ENCODE measurements around the gene ALDH1L1. TPM values are rescaled to one million over a fixed set of nuclear protein-coding genes. Genes with fewer than 3 reads are reported as not detected.

The ALDH1L1 gene
- total RNA-seq, 1 experiment from 2014 or later, result 0.36 TPM

GRCh38 chr3:126083138-126083445 lies 97.3 kb downstream of the ALDH1L1 start:
- Histone ChIP-seq H3K27ac (ENCODE audit: low read length) (peak overlapping the region; percentile 83), H3K4me3 (ENCODE audit: low read depth in 2 of 2, low read length in 2 of 2) (peak overlapping the region; percentile 59 to 61), H3K36me3 (ENCODE audit: control insufficient read depth, insufficient read depth, low read length) (no peaks in the 10 kb centered on the region), H3K27me3 (ENCODE audit: control insufficient read depth, insufficient read depth, low read length) (no peaks in the 10 kb centered on the region), H3K9me3 (ENCODE audit: control insufficient read depth, insufficient read depth, low read depth, low read length) (peaks cover 17% of the 10 kb centered on the region; the same call in 1 of the 2 replicates), H3K4me1 (ENCODE audit: control insufficient read depth, insufficient read depth, low read length) (peaks cover 17% of the 10 kb centered on the region)
- ChIA-PET CTCF (no interaction called here), POLR2A (no interaction called here)
- TF ChIP-seq CTCF (IDR thresholded peaks at IDR 0.05) (no peak), REST (IDR thresholded peaks at IDR 0.05; ENCODE audit: insufficient read depth in 1 of 2, low read depth in 2 of 2, low read length in 1 of 2) (no peak), POLR2AphosphoS5 (IDR thresholded peaks at IDR 0.05; ENCODE audit: low read depth, low read length) (no peak), SIN3A (IDR thresholded peaks at IDR 0.05; ENCODE audit: borderline replicate concordance, insufficient read depth, low read depth, low read length) (no peak), TCF7L2 (IDR thresholded peaks at IDR 0.05; ENCODE audit: low read depth, low read length) (no peak)
- in situ Hi-C loops (cut with HindIII; ENCODE audit: low pct_unique_long_range_greater_than_20kb, low sequenced_read_pairs) (no loop called here), intact Hi-C loops (cut with micrococcal nuclease; ENCODE audit: unreplicated experiment) (no loop called here)
- ATAC-seq (no peak), DNase-seq (ENCODE audit: low read depth, low spot score) (no peak)
- BruUV-seq (replicated peaks), result no TSS peak

- TSS peak; percentile 72 for BruUV-seq (replicated peaks)
- ATAC-seq, result no peak
- CTCF ChIA-PET, result no interaction called here
- Histone ChIP-seq H3K4me1 (ENCODE audit: control insufficient read depth, insufficient read depth, low read length) (peaks cover 17% of the 10 kb centered on the region), H3K9me3 (ENCODE audit: control insufficient read depth, insufficient read depth, low read depth, low read length) (peaks cover 11% of the 10 kb centered on the region; the same call in 1 of the 2 replicates), H3K27me3 (ENCODE audit: control insufficient read depth, insufficient read depth, low read length) (no peaks in the 10 kb centered on the region), H3K36me3 (ENCODE audit: control insufficient read depth, insufficient read depth, low read length) (no peaks in the 10 kb centered on the region), H3K4me3 (ENCODE audit: low read depth in 2 of 2, low read length in 2 of 2) (peak overlapping the region in 1 of 2 experiments; percentile 59; a peak in 2 of 4 replicates), H3K27ac (ENCODE audit: low read length) (peak overlapping the region; percentile 83)
- DNase-seq (ENCODE audit: low read depth, low spot score), result no peak
- POLR2A ChIA-PET, result no interaction called here
- TF ChIP-seq TCF7L2 (IDR thresholded peaks at IDR 0.05; ENCODE audit: low read depth, low read length) (no peak), SIN3A (IDR thresholded peaks at IDR 0.05; ENCODE audit: borderline replicate concordance, insufficient read depth, low read depth, low read length) (no peak), POLR2AphosphoS5 (IDR thresholded peaks at IDR 0.05; ENCODE audit: low read depth, low read length) (no peak), CTCF (IDR thresholded peaks at IDR 0.05) (no peak), REST (IDR thresholded peaks at IDR 0.05; ENCODE audit: insufficient read depth in 1 of 2, low read depth in 2 of 2, low read length in 1 of 2) (no peak)
- intact Hi-C loops (cut with micrococcal nuclease; ENCODE audit: unreplicated experiment), result no loop called here
- in situ Hi-C loops (cut with HindIII; ENCODE audit: low pct_unique_long_range_greater_than_20kb, low sequenced_read_pairs), result no loop called here
These were observed 97.8 kb downstream of the ALDH1L1 start for GRCh38 chr3:126082362-126083137.
